IMR-90 (cell line): ENCODE results near the gene FRZB.

ENCODE experiments used
- CEBPB ChIP-seq: IDR thresholded peaks from 2 replicates; pipeline ENCODE4 v1.6.1; 2012; ENCODE audit warnings: low read depth, low read length, improper control_type of control experiment
- CTCF ChIP-seq: conservative IDR thresholded peaks from 2 replicates; pipeline ENCODE4 v1.5.1; 2012; ENCODE audit warnings: mild to moderate bottlenecking, low read depth, low read length, improper control_type of control experiment
- RAD21 ChIP-seq: IDR thresholded peaks from 2 replicates; pipeline ENCODE4 v1.6.1; 2012; ENCODE audit warnings: low read length, improper control_type of control experiment
- RFX5 ChIP-seq: IDR thresholded peaks from 2 replicates; pipeline ENCODE4 v1.8.0; 2012; ENCODE audit warnings: low read depth, mild to moderate bottlenecking, low read length, moderate library complexity

GRCh38 chr2:182784058-182784706 lies 82.3 kb downstream of the FRZB start:
- TF ChIP-seq CTCF (no peak), RFX5 (no peak), RAD21 (no peak), CEBPB (no peak)
